Right lobe of liver (tissue), 4 donors: Measurements from ENCODE around the gene C2CD4D.

ENCODE experiments used
- CTCF ChIP-seq, 4 donors: fragments of 200-600 bp in 3 of 4; fragments of 450-650 bp in 1 of 4; IDR thresholded peaks; one replicate each; pipeline versions ENCODE4 v1.5.1 to v1.8.0; 2016 to 2022; ENCODE audit warnings: antibody characterized with exemption in 4 of 4, mild to moderate bottlenecking in 2 of 4
- POLR2A ChIP-seq: fragments of 450-650 bp; IDR thresholded peaks from one replicate; pipeline ENCODE4 v1.6.1; 2017; ENCODE audit warnings: antibody characterized with exemption, mild to moderate bottlenecking
- donor health status: DM: no; HTN: no; CAD: no.
- donor health status: DM: no; HTN: no; CAD: no.
- donor health status: DM: no; HTN: yes; CAD: no.

- TF ChIP-seq CTCF (IDR thresholded peaks at IDR 0.05) (no peak), POLR2A (peak; percentile 88)
Observed at GRCh38 chr1:151831605-151832004, 8.0 kb downstream of the C2CD4D start, which contains the start of gene RORC.
